ENCODE results near the gene ATMIN. TPM values are rescaled to one million over a fixed set of nuclear protein-coding genes. Genes with fewer than 3 reads are reported as not detected.

ATMIN gene
- total RNA-seq (2022; extraction: Qiagen RNA extraction; ENCODE audit: low read depth) = 27.5 to 32.8 TPM (median 31.6 TPM) in 5 replicates

GRCh38 chr16:81035398-81035974, at the start of gene ATMIN:
Gene ATMIN, plus strand, starts transcription at chr16:81035842. Its CDS starts 29 bp downstream, at chr16:81035871.

GRCh38 chr16:81006813-81007695, 28.6 kb upstream of the ATMIN start, which contains the start of the genes CENPN and CMC2:
Gene CENPN, plus strand, starts transcription at chr16:81007214. Its CDS starts 4,726 bp downstream, at chr16:81011940.
Gene CMC2, minus strand, starts transcription at chr16:81006885. Its CDS starts 9,491 bp downstream, at chr16:80997394.

GRCh38 chr16:81077076-81077940, 41.7 kb downstream of the ATMIN start, which contains the start of gene C16orf46:
Gene C16orf46, minus strand, starts transcription at chr16:81077238. Its CDS starts 13,283 bp downstream, at chr16:81063955.

GRCh38 chr16:81095953-81096714, 60.5 kb downstream of the ATMIN start, which contains the start of gene GCSH:
Gene GCSH, minus strand, starts transcription at chr16:81096395. Its CDS starts 117 bp downstream, at chr16:81096278.

Other genes starting within 250 kb of the ATMIN start
- gene CDYL2, start 231.2 kb upstream of the ATMIN start, total RNA-seq (2022; extraction: Qiagen RNA extraction; ENCODE audit: low read depth) = 0.19 to 1.1 TPM (median 0.56 TPM) in 5 replicates
- 121 to 140 TPM (median 129 TPM) in 5 replicates for gene CMC2, start 29.0 kb upstream of the ATMIN start, total RNA-seq (2022; extraction: Qiagen RNA extraction; ENCODE audit: low read depth)
- 65.0 to 120 TPM (median 76.0 TPM) in 5 replicates for gene CENPN, start 28.6 kb upstream of the ATMIN start, total RNA-seq (2022; extraction: Qiagen RNA extraction; ENCODE audit: low read depth)
- 0.62 to 1.5 TPM (median 0.92 TPM) in 5 replicates for gene C16orf46, start 41.4 kb downstream of the ATMIN start, total RNA-seq (2022; extraction: Qiagen RNA extraction; ENCODE audit: low read depth)
- 26.0 to 72.2 TPM (median 62.9 TPM) in 5 replicates for gene GCSH, start 60.6 kb downstream of the ATMIN start, total RNA-seq (2022; extraction: Qiagen RNA extraction; ENCODE audit: low read depth)
- gene BCO1, start 202.8 kb downstream of the ATMIN start, total RNA-seq (2022; extraction: Qiagen RNA extraction; ENCODE audit: low read depth) = 0.85 to 1.5 TPM (median 0.98 TPM) in 5 replicates

Data from A549 treated with RU486 at 1 μM for 4 hours (cell line).